ENCODE results near the gene PRR18.
A peak's percentile ranks its signal among the peaks of the same experiment; 100 is the strongest.

PRR18 gene

DNA sequence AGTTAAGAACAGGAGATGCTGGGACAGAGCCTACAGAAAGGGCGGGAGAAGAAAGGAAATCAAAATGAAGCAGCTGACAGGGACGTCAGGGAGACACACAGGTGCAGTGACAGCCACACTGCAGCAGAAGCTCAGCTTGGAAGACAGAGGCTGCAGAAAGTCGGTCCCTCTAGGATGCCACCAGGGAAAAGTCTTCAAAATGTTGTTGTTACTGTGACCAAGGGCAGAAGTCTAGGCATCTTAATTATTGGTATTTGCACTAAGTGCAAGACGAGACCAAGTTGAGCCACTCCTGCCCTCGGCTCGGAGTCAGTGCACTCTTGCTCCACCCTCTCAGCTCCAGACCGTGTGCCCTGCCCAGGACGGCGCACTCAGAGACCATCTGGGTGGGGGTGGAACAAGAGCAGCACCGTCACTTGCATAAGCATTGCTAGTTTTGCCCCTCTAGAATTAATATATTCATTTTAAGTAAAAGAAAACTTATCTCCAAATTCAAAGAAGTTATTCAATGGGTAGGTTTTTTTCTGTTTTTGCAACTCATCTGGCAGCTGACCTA lies 2.6 kb downstream of the PRR18 start:
- DNase-seq = no peak

DNA sequence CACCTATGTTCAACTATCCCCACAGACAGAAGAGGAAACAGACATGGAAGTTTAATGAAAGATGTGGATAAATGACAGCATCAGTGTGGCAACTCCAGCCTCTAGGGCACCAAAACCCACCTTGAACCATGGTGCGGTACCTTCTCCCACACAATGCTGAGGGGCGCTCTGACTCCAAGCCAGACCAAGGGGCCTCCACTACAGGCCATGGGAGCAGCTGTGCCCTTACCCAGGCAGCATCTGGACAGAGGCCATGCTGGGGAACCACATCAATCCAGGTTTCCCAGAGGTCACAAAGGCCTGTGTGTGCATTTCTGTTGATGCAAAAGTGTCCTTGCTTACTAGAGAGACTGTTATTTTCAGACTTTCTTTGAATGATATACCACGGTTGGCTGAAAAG lies 4.1 kb downstream of the PRR18 start:
- peak; percentile 40 for DNase-seq

DNA sequence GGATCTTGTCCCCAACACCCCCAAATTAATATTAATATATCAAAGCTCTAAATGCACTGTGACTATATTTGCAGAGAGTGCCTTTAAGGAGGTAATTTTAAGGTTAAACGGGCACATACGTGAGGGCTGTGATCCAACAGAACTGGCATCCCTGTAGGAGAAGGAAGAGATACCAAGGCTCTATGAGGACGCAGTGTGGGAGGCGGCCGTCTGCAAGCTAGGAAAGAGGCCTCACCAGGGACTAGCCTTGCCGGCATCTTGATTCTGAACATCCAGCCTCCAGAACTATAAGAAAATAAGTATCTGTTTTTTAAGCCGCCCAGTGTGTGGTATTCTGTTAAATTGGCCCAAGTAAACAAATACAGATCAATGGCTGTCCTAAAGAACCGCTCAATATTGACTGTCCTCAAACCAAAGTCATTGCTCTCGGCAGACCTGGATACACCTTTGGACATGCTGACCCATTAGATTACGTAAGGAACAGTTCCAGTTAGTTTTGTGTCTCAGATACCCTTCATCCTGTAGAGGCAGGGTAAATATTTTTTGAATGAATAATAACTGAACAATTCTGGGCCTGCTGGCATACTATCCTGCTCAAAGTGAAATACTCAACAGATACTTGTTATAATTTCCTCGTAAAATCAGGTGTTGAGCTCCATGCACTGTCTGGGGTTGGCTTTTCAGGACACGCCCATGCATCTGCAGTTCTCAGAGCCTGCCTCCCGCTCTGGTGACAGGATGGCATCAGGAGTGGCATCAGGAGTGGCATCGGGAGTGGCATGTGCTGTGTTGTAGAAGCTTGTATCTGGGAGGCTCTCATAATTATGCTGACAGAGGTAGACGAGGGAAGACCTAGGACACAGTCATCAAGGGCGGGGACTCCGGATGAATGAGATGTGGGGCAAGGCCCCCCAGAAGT lies 6.3 kb downstream of the PRR18 start:
- DNase-seq = no peak

DNA sequence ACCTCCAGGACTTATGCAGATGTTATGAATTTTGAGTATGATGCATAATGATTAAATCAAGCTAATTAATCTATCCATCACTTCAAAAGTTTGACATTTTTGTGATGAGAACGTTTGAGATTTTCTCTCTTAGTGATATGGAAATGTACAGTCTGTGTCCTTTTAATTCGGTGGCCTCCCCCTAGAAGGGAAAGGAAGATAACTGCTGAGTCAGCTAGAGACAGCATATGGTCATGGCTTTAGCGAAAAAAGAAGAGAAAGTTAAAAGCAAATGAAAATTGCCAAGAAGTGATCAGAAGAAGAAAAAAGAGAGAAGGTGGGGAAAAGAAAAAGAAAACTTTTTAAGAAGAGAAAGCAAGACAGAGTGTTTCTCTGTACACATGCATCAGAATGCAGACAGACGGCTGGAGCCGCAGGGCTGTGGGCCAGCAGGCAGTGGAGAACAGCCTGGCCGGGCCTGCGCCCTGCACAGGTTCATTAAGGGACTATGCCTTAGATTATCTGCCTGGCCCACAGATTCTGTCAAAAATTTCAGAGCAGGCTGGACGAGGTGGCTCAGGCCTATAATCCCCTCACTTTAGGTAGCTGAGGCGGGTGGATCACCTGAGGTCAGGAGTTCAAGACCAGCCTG lies 7.7 kb downstream of the PRR18 start:
- DNase-seq = no peak

DNA sequence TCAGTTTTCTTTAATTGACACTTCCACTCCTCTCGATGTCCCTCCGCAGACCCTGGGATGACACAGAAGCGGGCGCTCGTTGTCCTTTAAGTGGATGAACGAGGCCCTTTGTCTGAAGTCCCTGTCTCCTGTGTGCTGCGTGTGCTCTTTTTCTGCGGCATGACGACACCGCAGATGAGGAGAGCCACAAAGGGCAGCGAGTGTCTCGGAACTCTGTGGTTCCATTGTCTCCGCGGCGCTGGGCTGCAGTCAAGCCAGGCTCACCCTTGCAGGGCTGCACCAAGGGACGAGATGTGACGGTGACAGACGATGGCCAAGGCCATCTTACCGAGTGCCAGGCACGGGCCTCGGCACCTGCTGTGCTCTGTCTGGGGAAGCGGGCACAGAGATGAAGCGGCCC lies 10.6 kb downstream of the PRR18 start:
- no peak for DNase-seq

DNA sequence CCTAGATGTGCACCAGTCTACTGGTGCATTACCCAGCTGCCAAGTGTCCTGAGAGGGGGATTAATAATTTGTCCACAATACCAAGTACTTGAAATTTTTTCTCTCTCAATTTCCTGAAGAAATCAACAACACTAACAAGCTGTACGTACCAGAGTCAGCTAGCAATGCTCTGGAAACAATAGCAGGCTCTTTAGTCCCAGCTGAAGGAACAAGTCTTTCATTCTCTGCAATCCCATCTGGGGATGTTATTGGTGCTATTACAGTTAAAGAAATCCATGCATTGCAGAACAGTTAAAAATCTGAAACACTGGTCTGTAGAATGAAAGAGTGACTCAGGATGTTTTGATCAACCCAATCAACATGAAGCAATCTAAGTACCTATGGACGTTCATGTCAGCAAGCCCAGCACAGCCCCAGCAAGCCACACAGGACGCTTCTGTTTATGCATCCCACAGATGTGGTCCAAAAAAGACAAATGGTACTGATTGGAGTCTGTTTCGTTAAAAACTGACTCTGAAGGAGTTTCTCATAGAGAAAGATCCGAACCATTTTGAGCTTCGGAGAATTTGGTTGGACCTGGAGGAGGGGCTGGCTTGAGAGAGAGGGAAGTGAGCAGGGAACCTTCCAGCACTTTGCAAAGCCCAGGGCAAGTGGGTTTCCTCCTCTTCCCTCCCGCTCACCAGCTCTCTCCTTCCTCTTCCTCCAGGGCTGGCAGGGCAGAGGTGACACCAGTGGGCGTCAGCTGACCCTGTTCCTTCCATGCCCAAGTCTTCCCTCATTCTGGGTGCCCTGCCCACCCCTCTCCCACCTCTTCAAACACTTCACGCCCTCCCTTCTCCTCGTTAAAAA lies 11.9 kb downstream of the PRR18 start:
- DNase-seq = no peak

DNA sequence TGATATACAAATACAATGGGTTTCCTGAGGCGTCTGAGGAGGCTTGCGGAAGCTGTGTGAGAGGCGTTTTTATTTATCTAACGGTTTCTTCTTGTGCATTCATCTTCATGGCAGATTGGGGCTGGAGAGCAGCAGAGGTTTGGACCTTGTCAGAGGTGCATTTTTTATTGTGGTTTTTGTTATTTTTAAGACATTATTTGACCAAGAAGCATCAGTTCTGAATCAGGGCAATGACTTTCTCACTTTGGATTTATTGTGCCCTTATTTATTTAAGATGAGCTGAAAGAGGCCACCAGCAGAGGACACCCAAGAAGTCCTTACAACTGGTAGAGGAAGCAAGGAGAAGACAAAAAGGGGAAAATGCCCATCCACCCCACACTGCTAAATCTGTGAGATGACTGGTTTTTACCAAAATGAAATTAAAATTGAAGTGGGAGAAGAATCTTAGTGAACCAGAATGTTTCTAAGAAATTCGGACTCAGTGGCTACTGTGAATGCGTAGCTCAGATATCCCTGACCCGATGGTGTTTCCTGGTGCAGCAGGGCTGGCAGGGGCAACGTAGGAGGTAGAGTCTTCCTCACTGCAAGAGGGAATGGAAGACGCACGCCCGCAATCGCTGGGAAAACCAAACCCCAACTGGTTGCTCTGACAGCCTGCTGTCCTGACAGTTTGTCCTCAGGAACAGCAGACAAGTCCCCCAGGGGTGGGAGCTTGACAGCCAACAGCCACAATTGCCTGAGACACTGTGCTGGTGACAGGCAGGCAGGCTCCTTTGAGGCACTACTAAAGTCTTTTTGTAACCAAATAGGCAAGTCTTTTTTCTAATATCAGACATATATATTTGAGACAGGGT lies 14.2 kb downstream of the PRR18 start:
- DNase-seq = no peak

DNA sequence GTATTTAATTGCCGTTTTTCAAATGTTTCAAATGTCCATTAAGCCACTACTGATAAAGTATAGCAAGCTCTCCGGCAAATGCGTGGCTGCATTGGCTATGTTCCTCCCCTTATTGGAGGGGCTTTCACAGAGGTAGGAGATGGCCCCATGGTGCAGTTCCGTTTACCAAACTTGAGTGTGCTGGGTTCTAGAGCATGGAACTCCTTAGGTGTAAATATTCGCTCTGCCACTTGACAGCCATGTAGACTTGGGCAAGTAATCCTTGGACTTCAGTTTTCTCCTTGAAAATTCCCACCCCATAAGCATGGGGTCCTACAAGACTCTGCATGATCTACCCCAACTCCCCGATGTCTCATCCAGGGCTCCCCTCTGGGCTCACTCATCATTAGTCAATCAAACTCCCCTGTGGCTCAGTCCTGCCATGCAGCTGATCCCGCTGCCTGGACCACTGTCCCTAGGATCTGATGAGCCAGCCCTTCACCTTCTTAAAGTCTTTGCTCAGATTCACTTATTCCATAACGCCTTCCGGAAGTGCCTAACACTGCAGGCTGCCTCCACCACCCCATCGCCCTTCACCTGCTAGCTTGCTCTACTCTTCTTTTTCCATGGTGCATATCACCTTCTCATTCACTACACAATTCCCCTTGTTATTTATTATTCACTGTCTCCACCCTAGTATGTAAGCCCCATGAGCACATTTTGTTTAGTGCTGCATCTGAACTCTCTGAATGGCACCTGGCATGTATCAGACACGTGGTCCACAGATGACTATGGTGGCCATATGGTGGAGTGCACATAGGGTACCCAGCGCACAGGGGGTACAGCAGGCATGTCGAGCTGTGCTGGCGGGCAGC lies 18.8 kb downstream of the PRR18 start:
- no peak for DNase-seq

DNA sequence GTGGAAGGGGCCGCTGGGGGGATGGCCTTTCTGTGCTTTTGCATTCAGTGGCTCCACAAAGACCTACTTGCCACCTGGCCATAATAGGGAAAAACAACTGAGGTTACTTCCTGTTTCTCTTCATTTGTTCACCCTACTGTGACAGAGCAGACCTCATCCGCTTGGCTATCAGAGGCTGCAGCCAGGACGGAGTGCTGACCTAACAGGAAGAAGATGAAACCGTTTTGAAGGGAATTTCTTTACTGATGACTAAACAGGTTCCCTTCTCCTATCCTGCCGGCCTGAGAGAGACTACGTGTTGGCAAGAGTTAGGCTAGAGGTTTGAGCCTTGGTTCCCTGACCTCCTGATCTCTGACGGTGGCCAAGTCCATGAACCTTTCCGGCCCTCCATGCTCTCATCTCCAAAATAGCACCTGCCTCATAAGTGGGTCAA lies 21.3 kb downstream of the PRR18 start:
- peak; percentile 43 for DNase-seq

DNA sequence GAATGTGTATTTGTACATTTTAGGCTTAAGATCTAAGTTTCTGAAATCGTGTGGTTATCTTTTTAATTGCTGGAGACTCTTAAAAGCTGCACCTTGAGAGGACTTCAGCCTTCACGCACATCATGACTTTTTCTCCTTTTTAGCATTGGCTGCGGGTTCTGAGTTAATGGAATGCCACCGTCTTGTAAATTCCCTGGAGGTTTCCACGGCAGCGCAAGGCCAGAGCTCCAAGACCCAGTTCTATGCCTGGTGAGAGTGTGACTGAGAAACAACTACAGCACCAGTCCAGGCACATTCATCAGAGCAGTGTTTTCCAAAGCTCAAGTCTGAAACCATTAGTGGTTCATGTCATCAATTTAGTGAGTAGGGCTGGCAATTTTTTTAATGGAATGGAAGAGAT lies 23.0 kb downstream of the PRR18 start:
- DNase-seq = no peak

DNA sequence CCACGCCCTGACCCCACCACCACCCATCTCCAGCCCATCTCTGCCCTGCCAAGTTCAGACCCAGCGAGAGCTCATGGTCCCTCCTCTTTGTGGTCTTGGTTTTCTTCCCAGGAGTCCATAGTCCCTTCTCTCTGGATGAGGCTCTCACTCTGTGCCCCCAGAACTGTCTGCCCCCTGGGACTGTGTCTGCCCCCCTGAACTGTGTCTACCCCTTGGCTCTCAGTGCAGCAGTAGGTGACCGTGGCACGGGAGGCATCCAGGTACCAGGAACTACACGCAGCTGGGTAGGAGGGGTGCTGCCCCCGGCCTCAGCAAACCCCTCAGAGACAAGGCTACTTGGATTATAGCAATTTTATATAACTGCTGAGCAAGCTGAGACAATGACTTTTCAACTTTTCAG lies 23.6 kb downstream of the PRR18 start:
- no peak for DNase-seq

DNA sequence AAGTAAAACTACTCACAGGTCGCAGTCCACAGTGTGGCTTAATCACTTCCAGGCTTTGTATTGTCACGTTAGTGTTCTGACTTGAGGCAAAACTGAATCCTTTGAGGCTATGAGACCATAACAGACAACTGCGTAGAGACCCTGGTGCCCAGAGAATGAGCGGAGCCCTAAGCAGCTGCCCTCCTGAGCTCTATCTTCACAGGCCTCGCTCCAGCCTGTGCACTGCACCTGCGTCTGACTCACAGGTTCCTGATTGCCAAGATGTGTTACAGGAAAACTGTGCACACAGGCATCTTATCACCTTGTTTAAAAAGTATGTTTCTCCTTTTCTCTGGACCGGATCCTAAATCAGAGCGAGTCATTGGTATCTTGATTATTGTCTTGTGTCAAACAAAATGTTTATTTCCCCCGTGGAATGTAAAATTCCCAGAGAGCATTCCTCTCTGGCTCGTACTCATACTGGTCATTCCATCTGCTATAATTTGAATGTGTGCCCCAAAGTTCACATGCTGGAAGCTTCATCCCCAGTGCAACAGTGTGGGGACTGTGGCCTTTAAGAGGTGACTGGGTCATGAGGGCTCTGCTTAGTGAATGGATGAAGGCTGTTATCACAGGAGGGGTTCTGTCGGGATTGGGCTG lies 25.7 kb downstream of the PRR18 start:
- no peak for DNase-seq

DNA sequence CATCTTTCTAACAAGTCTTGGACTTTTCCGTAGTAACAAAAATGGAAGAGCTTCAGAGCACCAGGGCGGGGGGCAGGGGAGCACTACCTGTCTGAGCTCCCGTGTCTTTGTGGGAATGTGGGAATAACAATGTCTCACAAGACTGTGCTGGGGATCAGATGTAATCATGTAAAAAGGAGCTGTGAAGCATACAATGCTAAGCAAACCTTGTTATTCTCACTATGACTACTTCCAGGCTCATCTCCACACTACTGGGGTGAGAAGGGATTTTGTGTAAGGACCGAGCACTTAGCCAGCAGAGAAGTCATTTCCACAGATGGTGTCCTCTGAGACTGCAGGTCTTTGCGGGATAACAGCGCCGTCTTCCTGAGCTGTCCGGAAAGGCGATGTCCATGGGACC lies 27.1 kb downstream of the PRR18 start:
- DNase-seq = no peak

DNA sequence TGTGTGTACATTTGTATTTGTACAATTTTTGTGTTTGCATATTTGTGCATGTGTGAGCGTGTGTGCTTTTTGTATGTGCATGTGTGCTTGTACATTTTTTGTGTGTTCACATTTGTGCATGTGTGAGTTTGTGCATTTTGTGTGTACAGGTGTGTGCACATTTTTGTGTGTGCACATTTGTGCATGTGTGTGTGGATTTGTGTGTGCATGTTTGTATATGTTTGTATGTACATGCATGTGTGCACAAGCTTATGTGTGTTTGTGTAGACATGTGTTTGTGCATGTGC lies 28.9 kb downstream of the PRR18 start:
- DNase-seq = no peak

DNA sequence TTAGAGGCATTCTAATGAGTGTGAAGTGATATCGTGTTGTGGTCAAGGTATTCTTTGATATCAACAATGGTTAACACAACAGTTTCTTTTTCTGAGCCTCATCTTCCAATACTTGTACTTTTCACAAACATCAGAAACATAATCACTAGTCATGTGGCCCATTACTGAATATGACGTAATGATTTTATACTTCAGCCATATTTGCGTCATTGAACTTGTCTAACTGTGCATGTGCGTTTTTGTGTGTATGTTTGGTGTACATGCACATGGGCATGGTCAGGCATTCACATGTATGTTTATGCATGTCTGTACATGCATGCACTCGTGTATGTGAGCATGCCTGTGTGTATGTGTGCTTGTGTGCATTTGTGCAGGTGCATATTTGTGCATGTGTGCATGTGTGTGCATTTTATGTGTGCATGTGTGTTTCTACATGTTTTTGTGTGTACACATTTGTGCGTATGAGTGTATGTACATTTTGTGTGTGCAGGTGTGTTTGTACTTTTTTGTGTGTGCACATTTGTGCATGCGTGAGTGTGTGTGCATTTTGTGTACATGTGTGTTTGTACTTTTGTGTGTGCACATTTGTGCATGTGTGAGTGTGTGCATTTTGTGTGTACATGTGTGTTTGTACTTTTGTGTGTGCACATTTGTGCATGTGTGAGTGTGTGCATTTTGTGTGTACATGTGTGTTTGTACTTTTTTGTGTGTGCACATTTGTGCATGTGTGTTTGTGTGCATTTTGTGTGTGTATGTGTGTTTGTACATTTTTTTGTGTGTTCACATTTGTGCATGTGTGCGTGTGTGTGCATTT lies 29.4 kb downstream of the PRR18 start:
- DNase-seq = no peak

DNA sequence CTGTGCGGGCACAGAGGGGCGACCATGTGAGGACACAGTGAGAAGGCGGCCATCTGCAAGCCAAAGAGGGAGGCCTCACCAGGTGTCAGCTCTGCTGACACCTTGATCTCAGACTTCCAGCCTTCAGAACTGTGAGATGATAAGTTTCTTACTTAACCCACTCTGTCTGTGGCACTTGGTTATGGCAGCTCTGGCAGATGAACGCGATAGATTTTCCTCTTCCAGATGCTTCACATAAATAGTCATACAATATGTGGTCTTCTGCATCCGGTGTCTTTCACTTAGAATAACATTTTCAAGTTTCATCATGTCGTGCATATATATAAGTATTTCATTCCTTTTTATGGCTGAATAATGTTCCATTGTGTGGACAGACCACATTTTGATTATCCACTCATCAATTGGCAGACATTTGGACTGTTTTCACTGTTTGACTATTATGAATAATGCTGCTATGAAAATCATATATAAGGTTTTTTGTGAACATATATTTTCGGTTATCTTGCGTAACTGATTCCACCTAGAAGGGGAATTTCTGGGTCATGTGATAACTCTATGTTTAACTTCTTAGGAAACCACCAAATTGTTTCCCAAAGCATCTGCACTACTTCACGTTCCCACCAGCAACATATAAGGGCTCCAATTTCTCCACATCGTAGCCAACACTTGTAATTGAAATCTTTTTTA lies 30.2 kb downstream of the PRR18 start:
- no peak for DNase-seq

DNA sequence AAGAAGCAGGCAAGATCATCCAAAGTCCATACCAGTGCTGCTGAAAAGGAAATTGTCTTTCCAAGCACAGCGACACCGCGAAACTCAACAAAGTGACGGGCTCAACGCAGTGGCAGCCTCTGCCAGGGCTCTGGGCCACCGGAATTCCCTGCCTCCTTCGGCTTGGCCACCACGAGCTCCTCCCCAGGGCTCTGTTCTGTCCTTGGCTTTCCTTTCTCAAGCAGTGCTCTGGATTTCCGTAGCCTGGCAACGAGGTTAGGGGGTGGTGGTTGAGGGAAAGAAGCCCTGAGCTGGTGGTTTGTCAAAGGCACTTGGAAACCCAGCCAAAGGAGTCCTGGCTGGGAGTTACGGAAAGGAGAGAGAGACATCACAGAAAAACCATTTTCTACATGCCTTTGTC lies 31.2 kb downstream of the PRR18 start:
- DNase-seq = peak; percentile 79

DNA sequence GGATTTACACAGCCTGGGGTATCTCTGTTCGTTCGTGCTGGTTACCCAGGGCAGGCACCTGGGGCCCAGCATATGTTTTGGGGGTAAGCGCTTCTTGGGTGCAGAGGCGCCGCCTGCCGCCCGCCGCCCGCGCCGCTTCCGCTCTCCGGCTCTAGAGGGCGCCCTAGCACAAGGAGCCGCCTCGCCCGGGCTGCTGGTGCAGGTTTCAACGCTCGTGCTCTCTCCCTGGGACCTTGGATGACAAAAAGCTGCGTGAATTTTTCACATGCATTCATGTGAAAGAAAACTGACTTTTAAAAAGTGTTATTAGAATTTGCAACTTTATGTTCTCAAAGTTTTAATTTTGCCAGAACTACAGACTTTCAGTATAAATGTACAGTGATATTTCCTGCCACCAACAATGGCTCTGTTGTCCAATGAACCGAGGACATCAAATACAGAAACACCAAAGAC lies 32.5 kb downstream of the PRR18 start:
- peak; percentile 80 for DNase-seq

DNA sequence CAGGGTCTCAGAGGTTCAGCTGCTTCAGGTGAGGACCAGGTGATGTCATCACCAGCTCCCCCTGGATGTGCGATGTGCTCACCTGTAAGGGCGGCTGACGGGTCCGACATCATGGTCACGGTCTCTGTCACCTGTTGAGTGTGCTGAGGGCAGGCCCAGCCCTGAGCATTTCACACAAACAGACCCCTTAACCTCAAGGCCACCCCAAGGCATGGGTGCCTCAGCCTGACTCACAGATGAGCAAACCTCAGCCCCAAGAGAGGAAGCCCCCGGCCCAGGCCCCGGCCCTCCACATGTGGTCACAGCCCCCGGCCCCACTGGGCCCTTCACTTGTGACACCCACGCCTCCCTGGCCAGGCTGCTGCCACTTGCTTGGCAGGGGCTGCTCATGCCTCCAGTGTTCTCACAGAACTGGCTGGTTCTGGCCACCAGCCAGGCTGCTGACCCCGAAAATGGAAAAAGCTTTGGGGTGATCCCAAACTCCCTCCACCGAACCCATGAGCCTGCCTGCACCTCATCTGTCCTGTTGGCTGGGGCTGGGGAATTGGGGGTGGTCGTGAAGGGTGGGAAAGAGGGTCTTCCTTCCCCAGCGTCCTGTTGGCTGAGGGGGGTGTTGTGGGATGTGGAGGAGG lies 33.3 kb downstream of the PRR18 start:
- DNase-seq = no peak
